ENCODE results near the gene CACNA1A. TPM values are rescaled to one million over a fixed set of nuclear protein-coding genes. Genes with fewer than 3 reads are reported as not detected.

CACNA1A gene
- total RNA-seq, 1 donor, result 1.4 TPM

DNA sequence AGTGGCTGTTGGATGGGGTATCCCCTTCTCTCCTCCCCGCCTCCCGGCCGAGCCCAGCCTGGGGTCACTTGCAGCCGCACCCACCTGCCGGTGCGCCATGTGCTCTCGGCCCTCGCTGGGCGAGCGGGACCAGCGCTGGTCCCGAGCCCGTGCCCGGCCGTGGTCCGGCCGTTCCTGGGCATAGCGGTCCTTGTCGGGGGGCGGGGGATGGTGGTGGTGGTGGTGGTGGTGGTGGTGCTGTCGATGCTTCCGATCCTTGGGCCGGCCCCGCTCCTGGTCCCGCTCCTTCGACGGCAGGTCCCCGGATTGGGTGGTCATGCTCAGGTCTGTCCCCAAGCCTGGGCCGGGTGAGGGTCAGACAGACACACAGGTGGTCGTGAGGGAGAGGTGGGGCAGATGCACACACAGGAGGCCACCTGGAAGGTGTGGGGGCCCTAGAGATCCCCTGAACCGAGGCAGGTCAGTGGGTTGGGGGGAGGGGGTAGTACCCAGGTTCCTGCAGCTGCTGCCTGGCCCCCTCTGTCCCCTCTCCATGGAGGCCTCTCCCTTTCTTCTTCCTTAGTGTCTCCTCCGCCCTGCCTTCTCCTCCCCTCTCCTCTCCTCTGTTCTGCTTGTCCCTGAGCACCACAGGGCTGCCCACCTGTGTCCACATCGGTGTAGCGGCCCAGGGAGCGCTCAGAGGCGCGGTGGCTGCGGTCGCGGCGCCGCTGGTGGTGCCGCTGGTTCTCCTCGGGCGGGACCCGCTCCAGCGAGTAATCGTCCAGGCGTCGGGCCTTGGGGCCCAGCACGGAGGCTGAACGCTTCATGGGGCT, 297.4 kb downstream of the CACNA1A start:
- H3K36me3 ChIP-seq (ENCODE audit: insufficient read depth, low read length), result no peaks in the 10 kb centered on the region
- H4K20me1 ChIP-seq (ENCODE audit: insufficient read depth, low read length), result no peaks in the 10 kb centered on the region
- no peaks in the 10 kb centered on the region for H3K4me1 ChIP-seq (ENCODE audit: insufficient read depth, low read length)
- peak overlapping the region; percentile 57 for H3K4me2 ChIP-seq (ENCODE audit: insufficient read depth, low read length)
- no peaks in the 10 kb centered on the region for H3K9me3 ChIP-seq (ENCODE audit: low read depth, low read length)
- no peak overlapping the region for H3K27ac ChIP-seq (ENCODE audit: low read depth, low read length)
- H3K4me3 ChIP-seq (ENCODE audit: insufficient read depth, low read length), result peak overlapping the region; percentile 43
- no peaks in the 10 kb centered on the region for H3K27me3 ChIP-seq (ENCODE audit: insufficient read depth, low read length)
- TF ChIP-seq, protein P1, sequence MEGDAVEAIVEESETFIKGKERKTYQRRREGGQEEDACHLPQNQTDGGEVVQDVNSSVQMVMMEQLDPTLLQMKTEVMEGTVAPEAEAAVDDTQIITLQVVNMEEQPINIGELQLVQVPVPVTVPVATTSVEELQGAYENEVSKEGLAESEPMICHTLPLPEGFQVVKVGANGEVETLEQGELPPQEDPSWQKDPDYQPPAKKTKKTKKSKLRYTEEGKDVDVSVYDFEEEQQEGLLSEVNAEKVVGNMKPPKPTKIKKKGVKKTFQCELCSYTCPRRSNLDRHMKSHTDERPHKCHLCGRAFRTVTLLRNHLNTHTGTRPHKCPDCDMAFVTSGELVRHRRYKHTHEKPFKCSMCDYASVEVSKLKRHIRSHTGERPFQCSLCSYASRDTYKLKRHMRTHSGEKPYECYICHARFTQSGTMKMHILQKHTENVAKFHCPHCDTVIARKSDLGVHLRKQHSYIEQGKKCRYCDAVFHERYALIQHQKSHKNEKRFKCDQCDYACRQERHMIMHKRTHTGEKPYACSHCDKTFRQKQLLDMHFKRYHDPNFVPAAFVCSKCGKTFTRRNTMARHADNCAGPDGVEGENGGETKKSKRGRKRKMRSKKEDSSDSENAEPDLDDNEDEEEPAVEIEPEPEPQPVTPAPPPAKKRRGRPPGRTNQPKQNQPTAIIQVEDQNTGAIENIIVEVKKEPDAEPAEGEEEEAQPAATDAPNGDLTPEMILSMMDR (IDR thresholded peaks at IDR 0.05; ENCODE audit: extremely low read depth, low read depth, low read length), result no peak
- no peak overlapping the region for H2AFZ ChIP-seq (ENCODE audit: low read length)
- peak; percentile 74 for DNase-seq (ENCODE audit: insufficient read length, low spot score, missing footprints)
- H3K79me2 ChIP-seq (ENCODE audit: insufficient read depth, low read length), result no peaks in the 10 kb centered on the region

DNA sequence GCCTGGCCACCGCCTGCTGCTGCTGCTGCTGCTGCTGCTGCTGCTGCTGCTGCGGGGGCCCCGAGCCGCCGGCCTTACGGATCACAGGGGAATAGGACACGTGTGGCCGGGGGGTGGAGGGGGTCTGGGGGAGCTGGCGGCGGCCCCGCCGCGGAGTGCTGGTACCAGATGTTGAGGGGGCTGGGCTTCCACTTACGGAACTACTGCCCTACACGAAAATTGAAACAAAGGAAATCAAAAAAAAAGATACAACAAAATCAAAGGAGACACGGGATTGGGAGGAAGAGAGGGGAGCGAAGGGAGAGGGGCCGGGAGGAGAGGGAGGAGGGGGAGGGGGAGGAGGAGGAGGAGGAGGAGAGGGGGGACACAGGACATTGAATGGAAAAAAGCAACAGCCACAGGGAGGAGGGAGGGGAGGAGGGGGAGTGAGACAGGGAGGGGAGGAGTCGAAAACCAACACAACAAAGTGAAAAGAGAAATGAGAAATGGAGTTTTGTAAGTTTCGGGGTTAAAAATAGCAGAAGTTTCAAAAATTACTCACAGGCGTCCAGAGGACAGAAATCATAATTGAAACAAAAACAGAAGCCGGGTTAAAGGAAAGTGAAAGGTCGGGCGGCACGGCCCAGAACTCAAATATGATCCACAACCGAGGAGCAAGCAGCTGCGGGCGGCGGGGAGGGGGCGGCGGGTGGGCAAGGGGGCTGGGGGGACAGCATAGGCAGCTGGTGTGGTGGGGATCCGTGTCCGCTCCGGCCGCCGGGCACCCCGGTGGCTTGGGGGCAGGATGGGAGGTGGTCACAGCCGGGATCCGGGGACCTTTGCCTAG, 298.2 kb downstream of the CACNA1A start:
- Histone ChIP-seq H3K27ac (ENCODE audit: low read depth, low read length) (no peak overlapping the region), H3K4me2 (ENCODE audit: insufficient read depth, low read length) (peak overlapping the region; percentile 58), H3K4me3 (ENCODE audit: insufficient read depth, low read length) (peak overlapping the region; percentile 65), H4K20me1 (ENCODE audit: insufficient read depth, low read length) (no peaks in the 10 kb centered on the region), H3K4me1 (ENCODE audit: insufficient read depth, low read length) (no peaks in the 10 kb centered on the region), H3K36me3 (ENCODE audit: insufficient read depth, low read length) (no peaks in the 10 kb centered on the region), H2AFZ (ENCODE audit: low read length) (no peak overlapping the region), H3K79me2 (ENCODE audit: insufficient read depth, low read length) (no peaks in the 10 kb centered on the region), H3K9me3 (ENCODE audit: low read depth, low read length) (no peaks in the 10 kb centered on the region), H3K27me3 (ENCODE audit: insufficient read depth, low read length) (no peaks in the 10 kb centered on the region)
- TF ChIP-seq, protein P1 (IDR thresholded peaks at IDR 0.05; ENCODE audit: extremely low read depth, low read depth, low read length), result no peak
- DNase-seq (ENCODE audit: insufficient read length, low spot score, missing footprints), result peak; percentile 100

DNA sequence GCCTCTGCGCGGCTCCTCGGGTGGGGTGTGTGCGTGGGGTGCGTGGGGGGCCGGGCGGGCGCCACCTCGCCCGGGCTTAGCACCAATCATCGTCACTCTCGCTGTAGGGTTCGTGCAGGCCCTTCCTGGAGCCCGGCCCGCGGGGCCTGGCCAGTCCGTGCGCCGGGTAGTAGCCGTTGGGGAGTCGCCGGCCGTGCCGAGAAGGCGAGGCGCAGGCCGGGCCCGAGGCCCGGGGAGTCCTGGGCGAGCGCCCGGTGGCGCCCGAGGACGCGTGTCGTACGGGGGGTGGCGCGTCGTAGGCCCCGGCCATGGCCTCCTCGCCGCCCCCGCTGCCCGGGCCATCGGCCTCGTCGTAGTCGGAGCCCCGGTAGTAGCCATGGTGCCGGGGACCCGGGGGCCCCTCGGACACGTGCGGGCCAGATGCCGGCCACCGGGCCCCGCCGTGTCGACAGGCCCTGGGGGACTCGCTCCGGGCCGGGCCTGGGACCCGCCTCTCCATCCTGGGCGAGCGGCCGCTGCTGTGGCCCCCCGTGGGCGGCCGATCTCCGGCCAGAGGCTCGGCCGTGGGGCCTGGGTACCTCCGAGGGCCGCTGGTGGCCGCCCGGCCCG, 298.9 kb downstream of the CACNA1A start:
- Histone ChIP-seq H3K4me1 (ENCODE audit: insufficient read depth, low read length) (no peaks in the 10 kb centered on the region), H3K4me2 (ENCODE audit: insufficient read depth, low read length) (peak overlapping the region; percentile 58), H3K4me3 (ENCODE audit: insufficient read depth, low read length) (peak overlapping the region; percentile 65), H3K9me3 (ENCODE audit: low read depth, low read length) (no peaks in the 10 kb centered on the region), H3K27me3 (ENCODE audit: insufficient read depth, low read length) (no peaks in the 10 kb centered on the region), H3K36me3 (ENCODE audit: insufficient read depth, low read length) (no peaks in the 10 kb centered on the region), H3K79me2 (ENCODE audit: insufficient read depth, low read length) (no peaks in the 10 kb centered on the region), H3K27ac (ENCODE audit: low read depth, low read length) (no peak overlapping the region), H2AFZ (ENCODE audit: low read length) (no peak overlapping the region), H4K20me1 (ENCODE audit: insufficient read depth, low read length) (no peaks in the 10 kb centered on the region)
- DNase-seq (ENCODE audit: insufficient read length, low spot score, missing footprints), result peak; percentile 83
- TF ChIP-seq, protein P1 (IDR thresholded peaks at IDR 0.05; ENCODE audit: extremely low read depth, low read depth, low read length), result no peak
